ELR (cell line): ENCODE measurements around the gene PTK6.
"Not testable (repeated sequence)": the region's sequence is repeated elsewhere in the genome, so short reads cannot be mapped to it uniquely, and the experiment has no call there.

ENCODE experiments used
- DNase-seq: peaks from one replicate; pipeline ENCODE4 v3.0.0-alpha.2; 2015; ENCODE audit warnings: low read depth

Gene PTK6

DNA sequence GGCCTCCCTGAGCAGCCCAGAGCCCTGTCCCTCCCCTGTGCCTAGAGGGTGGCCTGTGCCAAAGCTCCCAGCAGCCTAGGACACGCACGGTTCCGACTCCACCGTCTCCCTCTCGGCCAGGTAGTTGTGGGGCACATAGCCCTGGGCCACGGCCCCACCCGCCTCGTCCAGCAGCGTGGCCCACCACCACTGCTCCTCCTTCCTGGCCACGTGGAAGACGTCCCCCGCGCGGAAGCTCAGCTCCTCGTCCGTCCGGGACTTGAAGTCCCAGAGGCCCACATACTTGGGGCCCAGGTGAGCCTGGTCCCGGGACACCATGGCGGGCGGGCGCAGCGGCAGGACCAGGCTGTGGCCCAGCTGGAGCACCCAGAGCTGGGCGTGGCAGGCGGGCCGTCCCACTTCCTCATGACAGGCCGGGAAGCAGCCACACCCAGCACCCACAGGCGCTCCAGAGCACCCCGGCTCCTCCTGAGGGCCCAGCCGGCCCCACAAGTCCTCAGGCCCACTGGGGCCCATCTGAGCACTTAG, at the start of gene PTK6:
Gene PTK6 (minus strand): TSS at position 380 of the 528 bp plus-strand sequence. CDS start 62 bp downstream, at position 318.
- no peak for DNase-seq

DNA sequence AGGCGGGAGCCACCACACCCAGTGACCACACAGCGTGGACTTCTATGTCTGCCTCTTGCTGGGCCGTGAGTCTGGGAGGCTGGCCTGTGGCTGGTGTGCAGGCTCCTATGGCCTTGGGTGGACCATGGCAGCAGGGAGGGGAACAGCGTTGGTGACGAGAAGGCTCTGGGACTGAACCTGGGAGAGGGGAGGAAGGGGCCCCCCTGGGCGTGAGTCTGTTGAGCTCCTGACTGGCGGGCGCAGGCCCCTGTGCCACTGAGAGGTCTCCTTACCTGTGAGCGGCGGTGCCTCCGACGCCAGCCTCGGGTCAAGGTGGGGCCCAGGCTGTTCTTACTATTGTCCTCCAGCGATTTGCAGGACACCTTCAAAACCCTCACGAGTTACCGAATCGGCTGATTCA, 49.6 kb upstream of the PTK6 start:
- DNase-seq = no peak

DNA sequence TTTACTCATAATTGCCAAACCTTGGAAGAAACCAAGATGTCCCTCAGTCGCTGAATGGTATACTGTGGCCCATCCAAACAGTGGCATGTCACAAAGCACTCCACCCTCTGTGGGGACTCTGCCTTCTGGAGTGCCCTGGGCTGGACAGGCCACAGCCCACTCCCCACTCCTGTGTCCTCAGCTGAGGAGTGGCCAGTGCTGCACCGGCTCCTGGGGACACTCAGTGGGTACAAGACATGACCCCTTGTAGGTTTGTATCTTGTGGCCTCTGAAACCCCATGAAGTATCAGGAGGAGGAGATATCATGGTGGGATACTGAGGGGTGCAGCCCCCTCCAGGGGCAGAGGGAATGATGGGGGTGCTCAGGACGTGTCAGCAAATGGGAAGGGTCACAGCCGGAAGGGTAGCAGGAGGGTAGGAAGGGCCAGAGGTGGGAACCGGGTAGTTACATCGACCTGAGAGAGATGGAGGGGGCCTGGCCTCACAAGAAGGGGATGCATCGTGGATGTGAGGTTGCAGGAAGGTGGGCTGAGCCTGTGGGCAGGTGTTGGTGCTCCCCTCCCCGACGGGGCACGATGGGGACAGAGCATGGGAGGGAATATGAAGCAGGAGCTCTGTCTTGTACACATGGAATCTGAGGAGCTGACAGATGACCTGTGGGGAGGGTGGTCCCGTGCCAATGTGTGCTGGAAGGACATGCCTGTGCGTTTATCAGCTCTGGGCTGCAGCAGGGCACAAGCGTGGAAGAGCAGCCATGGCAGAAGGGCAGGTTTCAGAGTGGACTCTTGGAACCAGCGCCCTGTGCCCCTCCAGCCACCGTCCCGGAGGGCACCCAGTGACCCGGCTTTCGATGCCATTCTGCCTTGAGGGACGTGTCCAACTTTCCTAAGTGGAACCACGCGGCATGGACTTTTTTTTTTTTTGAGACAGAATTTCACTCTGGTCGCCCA, 48.7 kb upstream of the PTK6 start:
- DNase-seq = no peak

DNA sequence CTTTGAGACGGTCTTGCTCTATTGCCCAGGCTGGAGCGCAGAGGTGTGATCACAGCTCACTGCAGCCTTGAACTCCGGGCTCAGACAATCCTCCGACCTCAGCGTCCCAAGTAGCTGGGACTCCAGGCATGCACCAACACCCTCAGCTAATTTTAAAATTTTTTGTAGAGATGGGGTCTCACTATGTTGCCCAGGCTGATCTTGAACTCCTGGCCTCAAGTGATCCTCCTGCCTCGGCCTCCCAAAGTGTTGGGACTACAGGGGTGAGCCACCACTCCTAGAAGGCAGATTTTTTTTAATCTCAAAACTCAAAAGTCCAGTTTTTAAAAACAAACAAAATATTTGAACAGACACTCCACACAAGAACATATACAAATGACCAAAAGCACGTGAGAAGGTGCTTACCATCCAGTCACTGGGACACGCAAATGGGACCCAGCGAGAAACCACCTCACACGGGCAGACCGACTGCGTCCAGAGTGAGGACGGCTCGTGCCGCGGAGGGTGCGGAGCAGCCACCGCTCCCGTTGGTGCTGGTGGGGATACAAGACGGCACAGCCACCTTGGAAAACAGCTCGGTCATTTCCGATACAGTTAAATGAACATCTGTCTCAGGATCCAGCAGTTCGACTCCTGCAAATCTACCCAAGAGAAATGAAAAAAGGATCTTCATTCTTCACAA, 45.3 kb upstream of the PTK6 start:
- DNase-seq = no peak

DNA sequence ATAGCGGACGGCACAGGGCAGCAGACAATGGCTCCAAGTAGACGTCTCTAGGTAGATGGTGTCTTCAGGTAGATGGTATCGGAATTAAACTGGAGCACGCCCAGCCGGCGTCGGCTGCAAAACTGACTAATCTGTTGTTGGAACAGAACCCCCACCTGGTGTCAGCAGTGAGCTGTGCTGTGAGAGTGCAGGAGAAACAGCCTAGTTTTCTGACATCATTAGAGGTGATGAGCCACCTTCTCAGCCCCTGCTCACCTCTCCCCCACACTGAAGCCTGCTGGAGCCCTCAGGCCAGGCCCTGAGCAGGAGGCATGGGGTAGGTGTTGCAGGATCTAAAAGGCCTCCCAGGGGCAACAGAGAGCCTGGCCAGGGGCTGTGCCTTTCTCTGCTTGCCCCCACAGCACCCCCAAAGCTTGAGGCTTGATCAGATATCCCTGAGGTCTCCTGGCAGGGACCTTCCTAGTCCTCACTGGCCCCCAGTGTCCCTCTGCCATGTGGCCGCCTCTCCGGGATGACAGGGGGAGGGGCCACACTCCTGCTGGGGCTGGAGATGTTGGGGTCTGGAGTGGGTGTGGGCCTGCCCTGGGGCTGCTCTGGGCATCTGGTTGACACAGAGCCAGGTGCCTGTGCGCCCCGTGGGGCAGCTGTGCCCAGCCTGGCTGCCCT, 43.8 kb upstream of the PTK6 start:
- peak; percentile 75 for DNase-seq

DNA sequence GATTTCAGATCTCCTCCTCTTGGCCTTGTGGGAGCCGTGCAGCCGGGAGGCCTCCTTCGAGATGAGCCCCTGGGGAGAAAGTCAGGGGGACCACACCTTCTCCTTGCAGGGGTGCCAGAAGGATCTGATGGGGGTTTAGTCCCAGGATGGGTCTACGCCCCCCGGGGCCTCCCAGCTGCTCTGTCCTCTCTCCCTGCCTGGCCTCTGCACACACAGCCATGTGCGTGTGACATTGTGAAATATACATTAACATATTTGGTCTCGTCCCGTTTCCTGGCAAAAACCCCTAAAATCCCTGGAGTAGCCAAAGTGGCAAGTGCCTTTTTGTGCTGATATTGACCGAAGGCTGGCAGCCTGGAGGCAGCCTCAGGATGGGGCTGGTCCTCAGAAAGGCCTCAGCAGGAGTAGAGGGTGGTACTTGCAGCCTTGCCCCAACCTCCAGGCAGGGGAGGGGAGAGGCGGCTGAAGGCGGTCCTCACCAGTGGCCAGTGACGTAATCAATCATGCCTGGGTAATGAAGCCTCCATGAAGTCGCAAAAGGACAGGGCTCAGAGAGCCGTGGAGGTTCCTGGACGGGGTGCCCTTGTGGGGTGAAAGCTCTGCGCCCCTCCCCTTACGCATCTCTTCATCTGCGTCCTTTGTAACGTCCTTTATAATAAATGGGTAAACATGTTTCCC, 42.0 kb upstream of the PTK6 start:
- no peak for DNase-seq

DNA sequence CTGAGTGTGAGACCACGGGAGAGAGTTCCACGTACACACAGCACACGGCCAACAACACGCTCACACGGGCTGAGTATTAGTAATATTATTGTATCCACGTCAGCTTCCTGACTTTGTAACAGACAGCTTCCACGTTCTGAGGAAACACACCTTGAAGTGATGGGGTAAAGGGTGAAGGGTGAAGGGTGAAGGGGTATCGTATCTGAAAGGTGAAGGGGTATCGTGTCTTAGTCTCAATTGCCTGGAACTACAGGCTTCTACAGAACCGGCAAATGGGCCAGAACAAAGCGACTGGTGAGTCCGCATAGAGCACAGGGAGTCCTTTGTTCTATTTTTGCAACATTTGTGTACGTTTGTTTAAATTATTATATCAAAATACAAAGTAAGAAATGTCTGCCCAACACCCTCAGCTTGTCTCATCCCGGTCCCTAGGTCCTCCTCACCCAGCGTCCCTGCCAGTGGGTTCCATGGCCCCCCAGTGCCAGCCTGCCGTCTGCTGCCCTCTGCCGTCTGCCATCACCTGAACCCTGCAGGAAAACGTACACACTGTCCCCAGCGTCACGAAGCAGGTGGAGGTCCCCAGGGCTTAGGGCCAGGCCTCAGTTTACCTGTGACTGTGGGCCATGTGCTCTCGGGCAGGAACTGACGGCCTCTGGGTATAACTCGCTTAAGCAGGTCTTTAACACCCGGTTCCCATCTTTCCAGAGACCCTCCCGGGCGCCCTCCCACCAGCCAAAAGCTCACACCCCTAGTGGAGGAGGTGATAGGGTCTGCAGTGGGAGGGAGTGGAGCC, 41.2 kb upstream of the PTK6 start:
- no peak for DNase-seq

DNA sequence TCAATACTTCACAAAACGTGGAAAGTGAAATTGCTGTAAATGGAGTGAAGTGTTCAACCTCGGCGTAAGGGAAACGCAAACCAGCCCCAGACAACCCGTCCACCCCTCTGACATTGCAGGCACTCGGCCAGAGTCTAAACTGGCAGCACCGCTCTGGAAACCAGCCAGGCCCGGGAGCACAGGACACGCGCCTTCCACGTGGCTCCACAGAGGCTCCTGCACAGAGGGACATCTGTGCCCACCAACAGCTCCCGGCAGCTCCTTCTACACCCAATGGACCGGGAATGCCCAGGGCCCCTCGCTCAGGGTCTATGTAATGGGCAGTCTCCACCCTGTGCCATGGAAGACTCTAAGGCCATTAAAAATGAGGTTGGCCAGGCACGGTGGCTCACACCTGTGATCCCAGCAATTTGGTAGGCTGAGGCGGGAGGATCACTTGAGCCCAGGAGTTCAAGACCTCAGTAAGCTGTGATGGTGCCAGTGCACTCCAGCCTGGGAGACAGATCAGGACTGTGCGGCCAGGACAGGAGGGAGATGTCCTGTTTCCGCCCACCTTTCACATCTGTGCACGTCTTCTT, 40.2 kb upstream of the PTK6 start:
- DNase-seq = no peak

DNA sequence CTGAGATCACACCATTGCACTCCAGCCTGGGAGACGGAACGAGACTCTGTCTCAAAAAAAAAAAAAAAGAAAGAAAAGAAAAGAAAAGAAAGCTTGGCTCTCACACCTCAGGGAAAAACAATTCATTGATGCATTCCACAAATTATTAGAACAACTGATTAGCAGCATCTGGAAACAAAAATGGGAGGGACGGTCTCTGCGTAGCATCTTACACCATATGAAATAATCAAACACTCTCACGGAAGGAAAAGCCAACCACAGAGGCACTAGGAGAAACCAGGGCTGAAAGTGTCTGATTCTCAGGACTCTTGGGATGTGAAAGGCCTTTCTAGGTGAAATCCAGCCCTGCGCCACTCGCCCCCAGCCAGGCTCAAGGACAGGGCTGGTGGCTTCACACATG, 39.1 kb upstream of the PTK6 start:
- DNase-seq = no peak

DNA sequence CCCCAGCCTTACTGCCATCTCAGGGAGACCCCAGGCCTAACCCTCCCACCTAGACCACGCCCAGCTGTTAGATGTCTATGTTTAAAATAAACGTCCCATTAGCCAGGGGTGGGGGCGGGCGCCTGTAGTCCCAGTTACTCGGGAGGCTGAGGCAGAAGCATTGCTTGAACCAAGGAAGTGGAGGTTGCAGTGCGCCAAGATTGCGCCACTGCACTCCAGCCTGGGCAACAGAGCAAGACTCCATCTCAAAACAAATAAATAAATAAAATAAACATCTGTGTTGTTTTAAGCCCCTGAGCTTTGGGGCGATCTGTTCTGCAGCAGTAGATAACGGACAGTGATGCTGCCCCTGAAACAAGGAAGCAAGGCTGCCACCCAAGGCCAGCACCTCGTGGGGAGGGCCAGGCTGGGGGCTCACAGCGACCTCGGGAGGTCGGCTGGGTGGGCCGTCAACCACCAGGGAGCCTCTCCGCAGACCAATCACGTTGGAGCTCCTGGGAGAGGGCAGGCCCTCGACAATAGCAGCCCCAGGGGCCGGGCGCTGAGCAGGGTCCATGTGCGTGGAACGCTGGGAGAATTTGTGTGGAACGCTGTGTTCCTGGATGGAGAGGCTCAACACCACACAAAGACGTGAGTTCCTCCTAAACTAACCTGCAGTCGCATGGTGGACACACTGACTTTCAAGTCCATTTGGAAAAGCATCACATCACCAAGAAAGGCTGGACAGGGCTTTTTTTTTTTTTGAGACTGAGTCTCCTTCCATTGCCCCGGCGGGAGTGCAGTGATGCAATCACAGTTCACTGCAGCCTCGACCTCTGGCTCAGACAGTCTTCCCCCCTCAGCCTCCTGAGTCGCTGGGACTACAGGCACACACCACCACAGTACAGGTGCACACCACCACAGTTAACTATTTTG, 37.9 kb upstream of the PTK6 start:
- DNase-seq = peak; percentile 71

DNA sequence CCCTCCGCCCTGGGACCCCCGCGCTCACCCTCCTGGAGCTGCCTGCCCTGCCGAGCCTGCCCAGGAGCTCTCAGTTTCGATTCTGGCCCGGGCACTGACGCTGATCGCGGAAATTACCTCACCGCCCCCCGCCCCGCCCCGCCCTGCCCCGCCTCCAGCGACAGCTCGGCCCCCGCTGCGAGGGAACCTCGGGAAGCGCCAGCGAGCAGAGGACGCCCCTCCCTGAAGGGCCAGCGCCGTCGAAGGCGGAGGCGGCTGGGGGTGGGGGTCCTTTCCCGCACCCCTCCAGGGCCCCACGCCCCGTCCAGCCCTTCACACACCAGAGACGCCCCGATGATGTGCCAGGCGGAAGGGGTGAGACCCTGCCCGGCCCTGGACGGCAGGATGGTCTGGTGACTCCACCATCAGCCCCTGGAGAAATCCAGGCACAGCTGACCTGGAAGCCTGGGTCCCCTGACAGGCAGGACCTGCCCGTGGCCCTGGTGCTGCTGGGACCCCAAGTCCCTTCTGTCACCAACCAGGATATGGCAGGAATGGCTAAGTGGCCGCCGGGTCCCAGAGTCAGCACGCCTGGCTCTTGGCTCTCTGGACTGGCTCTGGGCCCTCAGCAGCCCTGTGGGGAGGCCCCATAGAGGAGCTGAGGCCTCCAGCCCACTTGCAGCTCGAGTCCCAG, 37.1 kb upstream of the PTK6 start, which contains the start of gene HELZ2:
Gene HELZ2 (minus strand): TSS at position 84 of the 673 bp plus-strand sequence. CDS start 1,854 bp downstream, outside the sequence.
- DNase-seq = peak; percentile 85

DNA sequence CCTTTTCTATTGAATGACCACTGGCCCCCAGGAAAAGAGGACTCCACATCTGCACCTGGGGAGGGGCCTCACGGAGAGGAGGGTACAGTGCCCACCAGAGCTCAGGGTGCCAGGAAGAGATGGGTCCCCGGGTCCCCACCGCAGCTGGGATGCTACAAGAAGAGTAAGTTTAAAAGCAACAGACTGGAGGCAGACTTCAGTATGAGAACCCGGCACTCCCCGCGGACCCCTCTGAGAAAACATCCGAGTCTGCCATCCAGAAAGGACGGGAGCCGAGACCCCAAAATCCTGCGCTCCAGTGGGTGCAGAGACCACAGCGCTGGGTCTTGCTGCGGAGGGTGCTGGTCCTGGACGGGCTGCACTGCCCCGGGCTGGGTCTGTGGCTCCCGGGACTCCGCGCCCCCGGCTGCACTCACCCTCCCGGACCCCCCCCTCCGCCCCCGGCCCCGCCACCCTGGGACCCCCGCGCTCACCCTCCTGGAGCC, 36.5 kb upstream of the PTK6 start:
- DNase-seq = peak; percentile 32

DNA sequence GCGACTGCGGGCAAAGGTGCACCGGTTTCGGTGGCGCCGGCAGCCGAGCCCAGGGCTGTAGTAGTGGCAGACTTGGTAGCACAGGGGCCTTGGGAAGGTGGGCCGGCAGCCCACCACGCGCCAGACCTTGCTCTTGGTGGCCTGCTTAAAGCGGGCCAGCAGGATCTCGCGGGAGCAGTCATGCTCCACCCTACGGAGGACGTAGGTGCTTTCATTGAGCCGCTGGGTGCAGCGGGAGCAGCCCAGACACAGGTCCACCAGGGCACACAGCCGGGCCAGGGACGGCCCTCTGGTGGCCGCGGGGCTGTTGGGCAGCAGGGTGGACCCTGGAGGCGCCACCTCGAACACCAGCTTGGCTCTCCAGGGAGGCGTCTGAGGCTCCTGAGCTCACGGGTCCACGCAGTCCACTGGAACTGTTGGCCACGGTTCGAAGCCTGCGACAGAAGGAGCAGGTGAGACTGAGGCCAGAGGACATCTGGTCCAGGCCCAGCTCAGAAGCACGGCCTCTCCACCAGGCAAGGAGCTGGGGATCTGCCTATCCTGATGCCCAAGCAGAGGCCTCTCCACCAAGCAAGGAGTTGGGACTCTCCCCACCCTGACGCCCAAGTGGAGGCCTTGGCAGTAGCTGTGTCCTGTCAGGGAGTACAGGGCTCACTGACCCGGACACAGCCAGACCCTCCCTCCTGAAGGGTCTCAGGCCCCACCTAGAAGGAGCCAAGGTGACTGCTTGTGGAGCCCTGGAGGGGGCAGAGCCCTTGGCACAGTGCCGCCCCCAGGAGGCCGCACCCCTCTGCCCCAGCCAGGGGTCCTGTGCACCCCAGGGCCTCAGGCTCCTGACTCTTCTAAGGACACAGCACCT, 35.8 kb upstream of the PTK6 start:
- DNase-seq = peak; percentile 32

DNA sequence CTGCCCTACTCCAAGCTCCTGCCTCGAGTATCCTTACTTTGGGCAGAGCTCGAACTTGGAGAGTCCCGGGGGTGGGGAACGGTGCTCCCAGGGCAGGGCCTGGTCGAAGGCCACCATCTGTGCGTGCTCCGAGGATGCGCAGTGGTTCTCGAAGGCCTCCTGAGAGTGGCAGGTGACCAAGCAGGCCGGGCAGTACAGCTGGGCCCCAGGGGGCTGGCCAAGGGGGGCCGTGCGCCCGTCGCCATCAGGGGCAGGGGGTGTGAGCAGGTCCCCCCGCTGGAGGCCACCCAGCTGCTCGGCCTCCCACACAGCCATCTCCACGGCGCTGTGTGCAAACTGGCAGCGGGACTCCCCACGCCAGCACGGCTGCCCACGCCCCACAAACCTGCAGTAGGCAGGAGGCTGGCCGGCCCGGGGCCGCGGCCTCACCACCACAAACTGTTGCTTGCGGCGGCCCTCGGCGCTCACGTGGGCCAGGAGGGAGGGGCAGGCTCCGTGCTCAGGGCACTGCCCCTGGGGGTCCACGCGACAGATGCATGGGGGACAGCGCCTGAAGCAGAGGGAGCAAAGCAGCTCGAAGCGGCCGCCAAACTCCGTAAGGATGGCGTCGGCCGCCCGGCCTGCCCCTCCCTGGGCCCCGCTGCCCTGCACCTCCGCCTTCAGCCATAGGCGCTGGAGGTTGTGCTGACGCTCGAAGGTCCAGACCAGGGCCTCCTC, 35.1 kb upstream of the PTK6 start:
- no peak for DNase-seq

DNA sequence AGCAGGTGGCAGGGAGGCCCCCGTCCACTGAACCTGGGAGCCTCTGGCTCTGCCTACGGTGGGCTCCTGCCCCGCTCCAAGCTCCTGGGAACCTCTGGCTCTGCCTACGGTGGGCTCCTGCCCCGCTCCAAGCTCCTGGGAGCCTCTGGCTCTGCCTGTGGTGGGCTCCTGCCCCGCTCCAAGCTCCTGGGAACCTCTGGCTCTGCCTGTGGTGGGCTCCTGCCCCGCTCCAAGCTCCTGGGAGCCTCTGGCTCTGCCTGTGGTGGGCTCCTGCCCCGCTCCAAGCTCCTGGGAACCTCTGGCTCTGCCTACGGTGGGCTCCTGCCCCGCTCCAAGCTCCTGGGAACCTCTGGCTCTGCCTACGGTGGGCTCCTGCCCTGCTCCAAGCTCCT, 33.9 kb upstream of the PTK6 start:
- DNase-seq = not testable (repeated sequence)

DNA sequence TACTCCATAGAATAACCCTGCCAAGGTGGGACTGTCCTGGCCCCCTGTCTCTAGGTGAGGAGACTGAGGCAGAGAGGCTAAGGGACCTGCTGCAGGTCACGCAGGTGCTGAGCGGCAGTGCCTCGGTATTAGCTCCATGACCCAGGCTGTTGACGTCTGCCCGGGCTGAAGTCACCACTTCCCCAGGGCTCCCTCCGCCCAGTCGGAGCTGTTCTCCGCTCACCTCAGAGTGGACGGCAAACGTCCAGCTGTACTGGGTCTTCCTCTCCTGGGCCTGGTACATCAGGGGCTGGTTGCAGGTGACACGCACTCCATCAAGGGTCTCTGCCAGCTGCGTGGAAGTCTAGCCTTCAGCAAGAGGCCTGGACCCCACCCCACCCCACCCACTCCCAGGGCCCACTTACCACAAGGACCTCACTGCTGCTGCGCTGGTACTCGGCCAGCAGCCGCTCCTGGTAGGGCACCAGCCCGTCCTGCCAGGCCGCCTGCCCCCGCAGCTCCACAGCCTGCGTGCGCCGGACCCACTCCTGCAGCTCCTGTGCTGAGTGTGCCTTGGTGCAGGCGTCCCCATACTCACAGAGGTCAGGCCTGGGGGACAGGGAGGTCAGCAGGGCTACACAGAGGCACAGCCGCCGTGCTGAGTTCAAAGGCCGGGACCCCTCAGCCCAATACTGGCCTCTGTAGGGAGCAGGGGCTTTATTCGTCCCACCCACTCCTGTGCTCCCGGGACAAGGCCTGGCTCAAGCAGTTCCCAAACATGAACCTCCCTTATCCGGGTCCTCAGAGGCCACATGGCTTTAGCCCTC, 33.3 kb upstream of the PTK6 start:
- no peak for DNase-seq
